HCT116 (cell line): ENCODE measurements around the gene KRTAP1-4. TPM values are rescaled to one million over a fixed set of nuclear protein-coding genes. Genes with fewer than 3 reads are reported as not detected.
A peak's percentile ranks its signal among the peaks of the same experiment; 100 is the strongest.

ENCODE experiments used
- ATAC-seq: fragments of 200-7000 bp; cut with Tn5 transposase; 2 replicates; pipeline ENCODE4 v1.9.1; 2020; ENCODE audit warnings: mild to moderate bottlenecking, moderate library complexity
- BruUV-seq: library from RNA; stranded (reverse); fragments of 400-500 nt; replicated peaks from 2 replicates; lab custom pipeline; 2021; lab: Mats Ljungman, UMichigan
- CTCF ChIA-PET: fragments of 300-600 bp; sonication (Branson Sonifier 250); formaldehyde crosslinking; loops from one replicate; lab custom pipeline; 2021; ENCODE audit warnings: antibody characterized with exemption; lab: Charles Lee
- POLR2A ChIA-PET: fragments of 300-600, 350-600 bp; sonication (Branson Sonifier 250); formaldehyde crosslinking; loops from one replicate; lab custom pipeline; 2021; ENCODE audit warnings: antibody characterized with exemption; lab: Charles Lee
- RAD21 ChIA-PET, 2 experiments: fragments of 300-600 bp; sonication (Branson Sonifier 250); formaldehyde crosslinking; loops; one replicate each; lab custom pipeline; 2023; ENCODE audit warnings: low total read pairs in 2 of 2; ENCODE audit not compliant: uncharacterized antibody in 2 of 2, unreplicated experiment in 2 of 2, low non-redundant PET in 1 of 2; lab: Charles Lee
- DNase-seq: peaks from one replicate; pipeline ENCODE4 v3.0.0-alpha.2; 2010; ENCODE audit warnings: low read depth, low spot score
- H2AFZ ChIP-seq: fragments of 200-600 bp; shearing (Covaris generic), sonication (generic); 2 replicates; pipeline ENCODE4 v1.6.1; 2017; ENCODE audit warnings: low read depth, mixed run types, mixed read lengths, antibody characterized with exemption, low read length; ENCODE audit not compliant: poor library complexity, severe bottlenecking
- H3K27ac ChIP-seq: 2 replicates; pipeline ENCODE4 v1.5.1; 2012; ENCODE audit warnings: low read depth, low read length
- H3K27me3 ChIP-seq: fragments of 200-600 bp; sonication (generic); 2 replicates; pipeline ENCODE4 v1.6.1; 2016; ENCODE audit warnings: mixed run types, low read length, mixed read lengths; ENCODE audit not compliant: insufficient read depth
- H3K36me3 ChIP-seq, 2 experiments: fragments of 200-500 bp in 1 of 2; fragments of 200-600 bp in 1 of 2; sonication (Bioruptor generic) in 1 of 2; sonication (generic) in 1 of 2; 2 replicates each; pipeline versions ENCODE4 v1.5.1 to v1.6.1; 2014 to 2016; ENCODE audit warnings: low read length in 2 of 2, inconsistent platforms in 1 of 2, mixed read lengths in 1 of 2, mixed run types in 1 of 2; ENCODE audit not compliant: insufficient read depth in 2 of 2, control insufficient read depth in 1 of 2
- H3K4me1 ChIP-seq, 2 experiments: fragments of 200-600 bp in 1 of 2; sonication (generic) in 1 of 2; 2 replicates each; pipeline versions ENCODE4 v1.5.1 to v1.6.1; 2012 to 2017; ENCODE audit warnings: low read length in 2 of 2, inconsistent platforms in 1 of 2, mild to moderate bottlenecking in 1 of 2, mixed read lengths in 1 of 2, mixed run types in 1 of 2, moderate library complexity in 1 of 2; ENCODE audit not compliant: insufficient read depth in 2 of 2, control insufficient read depth in 1 of 2
- H3K4me2 ChIP-seq: fragments of 200-600 bp; sonication (generic); 2 replicates; pipeline ENCODE4 v1.6.1; 2017; ENCODE audit warnings: mixed run types, low read length, mixed read lengths
- H3K4me3 ChIP-seq, 2 experiments: fragments of 200-600 bp in 1 of 2; sonication (generic) in 1 of 2; replicated peaks in 1 of 2; 2 replicates each; pipeline ENCODE4 v1.5.1; 2011 to 2016; ENCODE audit warnings: low read length in 2 of 2, control low read depth in 1 of 2, low read depth in 1 of 2, mild to moderate bottlenecking in 1 of 2, mixed read lengths in 1 of 2, mixed run types in 1 of 2
- H3K79me2 ChIP-seq: fragments of 200-600 bp; sonication (generic); 2 replicates; pipeline ENCODE4 v1.6.1; 2017; ENCODE audit warnings: mild to moderate bottlenecking, mixed run types, low read length, moderate library complexity, mixed read lengths; ENCODE audit not compliant: insufficient read depth
- H3K9ac ChIP-seq: fragments of 200-600 bp; sonication (generic); 2 replicates; pipeline ENCODE4 v1.6.1; 2016; ENCODE audit warnings: low read length, mixed read lengths
- H3K9me2 ChIP-seq: fragments of 200-600 bp; sonication (generic), shearing (Covaris generic); 2 replicates; pipeline ENCODE4 v1.6.1; 2017; ENCODE audit warnings: mixed run types, mild to moderate bottlenecking, moderate library complexity; ENCODE audit not compliant: insufficient read depth
- H3K9me3 ChIP-seq, 2 experiments: fragments of 200-500 bp in 1 of 2; fragments of 200-600 bp in 1 of 2; sonication (Bioruptor generic) in 1 of 2; sonication (generic) in 1 of 2; 2 replicates each; pipeline ENCODE4 v1.6.1; 2014 to 2017; ENCODE audit warnings: low read length in 2 of 2, mixed read lengths in 2 of 2, inconsistent platforms in 1 of 2, low read depth in 1 of 2, mild to moderate bottlenecking in 1 of 2, mixed run types in 1 of 2, moderate library complexity in 1 of 2; ENCODE audit not compliant: control insufficient read depth in 1 of 2, insufficient read depth in 1 of 2
- H4K20me1 ChIP-seq: fragments of 200-600 bp; sonication (generic), shearing (Covaris generic); 2 replicates; pipeline ENCODE4 v1.6.1; 2017; ENCODE audit warnings: mixed run types, mild to moderate bottlenecking, moderate library complexity; ENCODE audit not compliant: insufficient read depth
- CBX3 ChIP-seq: IDR thresholded peaks from 2 replicates; pipeline ENCODE4 v1.6.1; 2012; ENCODE audit warnings: low read depth
- CEBPB ChIP-seq: IDR thresholded peaks from 2 replicates; pipeline ENCODE4 v1.6.1; 2012; ENCODE audit warnings: low read depth
- EZH2 ChIP-seq: fragments of 200-600 bp; sonication (generic); IDR thresholded peaks from 2 replicates; pipeline ENCODE4 v1.6.1; 2017; ENCODE audit warnings: antibody characterized with exemption, mixed run types
- EZH2phosphoT487 ChIP-seq: fragments of 200-600 bp; IDR thresholded peaks from 2 replicates; pipeline ENCODE4 v1.6.1; 2018; ENCODE audit warnings: antibody characterized with exemption, borderline replicate concordance
- POLR2A ChIP-seq: IDR thresholded peaks from 2 replicates; pipeline ENCODE4 v1.7.0; 2011; ENCODE audit warnings: borderline replicate concordance; ENCODE audit not compliant: insufficient read depth, insufficient read length; ENCODE audit errors: extremely low read depth
- POLR2AphosphoS5 ChIP-seq: IDR thresholded peaks from 2 replicates; pipeline ENCODE4 v1.6.1; 2011; ENCODE audit warnings: mild to moderate bottlenecking, low read depth, low read length, moderate library complexity
- RAD21 ChIP-seq: IDR thresholded peaks from 2 replicates; pipeline ENCODE4 v1.6.1; 2012; ENCODE audit warnings: low read depth, mild to moderate bottlenecking
- SRF ChIP-seq: IDR thresholded peaks from 2 replicates; pipeline ENCODE4 v1.6.1; 2012; ENCODE audit warnings: low read depth
- ZNF274 ChIP-seq: fragments of 200-500 bp; sonication (Bioruptor generic); IDR thresholded peaks from 2 replicates; pipeline ENCODE4 v1.6.1; 2014; ENCODE audit warnings: mild to moderate bottlenecking, low read depth, low read length, inconsistent platforms
- intact Hi-C: fragments of 100-400 bp; cut with micrococcal nuclease; formaldehyde crosslinking; loops from 2 replicates; pipeline ENCODE4 v1.10.0; 2022
- total RNA-seq: library from RNA; stranded (reverse); gene quantifications from one replicate; pipeline ENCODE4 v1.2.1, GENCODE V29; 2021; ENCODE audit not compliant: unreplicated experiment
- TF ChIP-seq, protein P1 (sequence below), 3 experiments: fragments of 200-600 bp in 1 of 3; sonication (generic) in 1 of 3; IDR thresholded peaks in 2 of 3; conservative IDR thresholded peaks in 1 of 3; 2 replicates each; pipeline ENCODE4 v1.5.1; 2012 to 2017; ENCODE audit warnings: low read depth in 2 of 3, low read length in 2 of 3, antibody characterized with exemption in 1 of 3, borderline replicate concordance in 1 of 3, control low read depth in 1 of 3, mild to moderate bottlenecking in 1 of 3, mixed read lengths in 1 of 3, mixed run types in 1 of 3, moderate library complexity in 1 of 3; ENCODE audit not compliant: insufficient read depth in 1 of 3

KRTAP1-4 gene
- total RNA-seq, 1 experiment from 2014 or later: not detected

DNA sequence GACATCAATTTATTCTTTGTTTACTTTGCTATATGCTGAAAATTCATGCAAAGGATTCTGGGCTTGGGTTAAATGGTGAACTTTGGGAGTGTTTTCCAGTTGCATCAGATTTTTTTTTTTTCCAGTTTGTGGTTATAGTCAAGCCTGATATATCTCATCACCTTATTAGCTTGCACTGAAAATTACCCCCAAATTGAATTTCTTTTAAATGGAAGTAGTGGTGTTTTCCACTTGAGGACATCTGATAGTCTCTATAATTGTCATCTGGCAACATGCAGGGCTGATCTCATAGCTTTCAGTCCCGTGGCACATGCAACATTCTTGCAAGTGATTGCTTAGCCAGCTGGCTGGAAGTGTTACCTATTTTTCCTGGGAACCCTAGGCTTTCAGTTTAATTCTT lies 16.4 kb downstream of the KRTAP1-4 start:
- H3K9me3 ChIP-seq: no peaks in the 10 kb centered on the region
- BruUV-seq: no TSS peak
- POLR2A ChIA-PET: no interaction called here
- no peaks in the 10 kb centered on the region for H3K36me3 ChIP-seq
- H3K4me1 ChIP-seq: peaks cover 0 to 6% of the 10 kb centered on the region in 2 experiments; a peak in 1 of 4 replicates
- H3K27me3 ChIP-seq: no peaks in the 10 kb centered on the region
- H3K4me3 ChIP-seq: no peak overlapping the region
- ATAC-seq (no peak), DNase-seq (no peak)
- H2AFZ ChIP-seq: peak overlapping the region; percentile 17
- H3K9ac ChIP-seq: no peak overlapping the region
- intact Hi-C loops: no loop called here
- no peaks in the 10 kb centered on the region for H3K79me2 ChIP-seq
- RAD21 ChIA-PET: no interaction called here
- H4K20me1 ChIP-seq: no peaks in the 10 kb centered on the region
- CTCF ChIA-PET: no interaction called here
- H3K4me2 ChIP-seq: no peak overlapping the region
- H3K9me2 ChIP-seq: no peaks in the 10 kb centered on the region
- no peak overlapping the region for H3K27ac ChIP-seq
- TF ChIP-seq CBX3: no peak
- TF ChIP-seq CEBPB: 0 out of 2 replicates have a peak, but pooled peaks have one; percentile 25

DNA sequence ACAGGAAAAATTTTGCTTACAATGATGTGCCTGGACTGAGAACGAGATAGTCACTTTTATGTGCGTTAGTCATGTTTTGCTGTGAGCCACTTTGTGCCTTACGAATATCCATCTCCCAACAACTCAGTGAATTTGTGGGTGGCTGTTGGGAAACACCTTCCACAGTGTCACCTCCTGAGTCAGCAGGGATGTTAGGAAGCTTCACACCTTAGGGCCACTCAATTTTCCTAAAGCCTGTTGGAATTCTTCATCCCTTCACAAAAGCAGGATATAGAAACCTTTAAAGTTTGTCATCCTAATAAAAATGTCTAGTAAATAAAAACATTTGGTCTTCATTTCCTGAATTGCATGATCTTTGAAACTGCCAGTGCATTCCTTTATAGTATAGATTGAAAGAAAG lies 16.8 kb downstream of the KRTAP1-4 start:
- BruUV-seq: no TSS peak
- ChIA-PET CTCF (no interaction called here), RAD21 (no interaction called here), POLR2A (no interaction called here)
- no peak overlapping the region for H3K27ac ChIP-seq
- no peaks in the 10 kb centered on the region for H3K79me2 ChIP-seq
- H3K4me1 ChIP-seq: peaks cover 0 to 6% of the 10 kb centered on the region in 2 experiments; a peak in 1 of 4 replicates
- H4K20me1 ChIP-seq: no peaks in the 10 kb centered on the region
- ATAC-seq: no peak
- TF ChIP-seq, protein P1, sequence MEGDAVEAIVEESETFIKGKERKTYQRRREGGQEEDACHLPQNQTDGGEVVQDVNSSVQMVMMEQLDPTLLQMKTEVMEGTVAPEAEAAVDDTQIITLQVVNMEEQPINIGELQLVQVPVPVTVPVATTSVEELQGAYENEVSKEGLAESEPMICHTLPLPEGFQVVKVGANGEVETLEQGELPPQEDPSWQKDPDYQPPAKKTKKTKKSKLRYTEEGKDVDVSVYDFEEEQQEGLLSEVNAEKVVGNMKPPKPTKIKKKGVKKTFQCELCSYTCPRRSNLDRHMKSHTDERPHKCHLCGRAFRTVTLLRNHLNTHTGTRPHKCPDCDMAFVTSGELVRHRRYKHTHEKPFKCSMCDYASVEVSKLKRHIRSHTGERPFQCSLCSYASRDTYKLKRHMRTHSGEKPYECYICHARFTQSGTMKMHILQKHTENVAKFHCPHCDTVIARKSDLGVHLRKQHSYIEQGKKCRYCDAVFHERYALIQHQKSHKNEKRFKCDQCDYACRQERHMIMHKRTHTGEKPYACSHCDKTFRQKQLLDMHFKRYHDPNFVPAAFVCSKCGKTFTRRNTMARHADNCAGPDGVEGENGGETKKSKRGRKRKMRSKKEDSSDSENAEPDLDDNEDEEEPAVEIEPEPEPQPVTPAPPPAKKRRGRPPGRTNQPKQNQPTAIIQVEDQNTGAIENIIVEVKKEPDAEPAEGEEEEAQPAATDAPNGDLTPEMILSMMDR (IDR thresholded peaks at IDR 0.05 in 2 of 3, conservative IDR thresholded peaks at IDR 0.05 in 1 of 3; ENCODE audit: borderline replicate concordance in 1 of 3, insufficient read depth in 1 of 3, low read depth in 2 of 3, low read length in 2 of 3): no peak
- TF ChIP-seq EZH2 (no peak), POLR2A (no peak), SRF (no peak), ZNF274 (no peak), POLR2AphosphoS5 (no peak), RAD21 (no peak), EZH2phosphoT487 (no peak)
- intact Hi-C loops: no loop called here
- no peak overlapping the region for H3K4me2 ChIP-seq
- no peak overlapping the region for H3K4me3 ChIP-seq
- H3K9ac ChIP-seq: no peak overlapping the region
- DNase-seq: no peak
- no peaks in the 10 kb centered on the region for H3K9me2 ChIP-seq
- no peaks in the 10 kb centered on the region for H3K27me3 ChIP-seq
- H2AFZ ChIP-seq: peak overlapping the region; percentile 17
- no peaks in the 10 kb centered on the region for H3K9me3 ChIP-seq
- no peaks in the 10 kb centered on the region for H3K36me3 ChIP-seq
